Activated naive CD4-positive, alpha-beta T cell treated with anti-CD3 and anti-CD28 coated beads, Interleukin-2, amount 10 ng/mL, durations not matched to agents 7 days and 5 days (primary cell): ENCODE results near the gene GOLGA8Q.
A peak's percentile ranks its signal among the peaks of the same experiment; 100 is the strongest.
"Not testable (repeated sequence)": the region's sequence is repeated elsewhere in the genome, so short reads cannot be mapped to it uniquely, and the experiment has no call there.

Source experiments
- CTCF ChIA-PET: fragments of 350-600 bp; sonication (Branson Sonifier 250); formaldehyde crosslinking; loops from one replicate; lab custom pipeline; 2021; ENCODE audit warnings: antibody characterized with exemption; lab: Charles Lee
- DNase-seq: peaks from one replicate; pipeline ENCODE4 v3.0.0-alpha.2; 2020
- H3K27ac Mint-ChIP-seq: one replicate; pipeline ENCODE4 v1.8.0; 2021; ENCODE audit warnings: mild to moderate bottlenecking, moderate library complexity, mixed read lengths
- H3K27me3 Mint-ChIP-seq: one replicate; pipeline ENCODE4 v1.8.0; 2021; ENCODE audit warnings: mild to moderate bottlenecking, mixed read lengths
- H3K36me3 Mint-ChIP-seq: one replicate; pipeline ENCODE4 v1.8.0; 2021; ENCODE audit warnings: mixed read lengths
- H3K4me1 Mint-ChIP-seq: one replicate; pipeline ENCODE4 v1.8.0; 2021; ENCODE audit warnings: mixed read lengths
- H3K4me3 Mint-ChIP-seq: one replicate; pipeline ENCODE4 v1.8.0; 2021; ENCODE audit warnings: mild to moderate bottlenecking, moderate library complexity, mixed read lengths
- H3K9me3 Mint-ChIP-seq: one replicate; pipeline ENCODE4 v1.8.0; 2021; ENCODE audit warnings: mixed read lengths

GOLGA8Q gene, protein sequence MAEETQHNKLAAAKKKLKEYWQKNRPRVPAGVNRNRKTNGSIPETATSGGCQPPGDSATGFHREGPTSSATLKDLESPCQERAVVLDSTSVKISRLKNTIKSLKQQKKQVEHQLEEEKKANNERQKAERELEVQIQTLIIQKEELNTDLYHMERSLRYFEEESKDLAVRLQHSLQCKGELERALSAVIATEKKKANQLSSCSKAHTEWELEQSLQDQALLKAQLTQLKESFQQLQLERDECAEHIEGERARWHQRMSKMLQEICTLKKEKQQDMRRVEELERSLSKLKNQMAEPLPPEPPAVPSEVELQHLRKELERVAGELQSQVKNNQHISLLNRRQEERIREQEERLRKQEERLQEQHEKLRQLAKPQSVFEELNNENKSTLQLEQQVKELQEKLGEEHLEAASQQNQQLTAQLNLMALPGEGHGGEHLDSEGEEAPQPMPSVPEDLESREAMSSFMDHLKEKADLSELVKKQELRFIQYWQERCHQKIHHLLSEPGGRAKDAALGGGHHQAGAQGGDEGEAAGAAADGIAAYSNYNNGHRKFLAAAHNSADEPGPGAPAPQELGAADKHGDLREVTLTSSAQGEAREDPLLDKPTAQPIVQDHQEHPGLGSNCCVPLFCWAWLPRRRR

DNA sequence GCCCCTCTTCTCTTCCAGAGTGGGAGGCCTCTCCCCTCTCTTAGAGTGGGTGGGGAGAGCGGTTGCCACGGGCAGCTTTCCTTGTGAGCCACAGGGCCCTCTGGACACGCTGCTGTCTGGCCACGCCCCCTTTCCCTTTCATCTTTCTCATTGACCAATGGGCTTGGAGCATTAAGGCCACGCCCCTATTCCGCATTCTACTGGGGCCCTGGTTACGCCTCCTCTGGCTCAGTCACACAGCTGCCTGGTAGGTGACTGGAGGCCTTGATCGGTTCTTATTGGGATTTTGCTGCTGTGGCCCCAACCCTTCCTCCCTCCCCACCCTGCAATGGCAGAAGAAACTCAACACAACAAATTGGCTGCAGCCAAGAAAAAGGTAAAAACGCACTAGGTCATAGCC lies at the start of gene GOLGA8Q:
GOLGA8Q (plus strand) TSS at position 301 of the 400 bp plus-strand sequence; CDS start at position 329, 28 bp downstream.
- H3K9me3 Mint-ChIP-seq, H3K27ac Mint-ChIP-seq, CTCF ChIA-PET, H3K4me3 Mint-ChIP-seq, H3K27me3 Mint-ChIP-seq, H3K4me1 Mint-ChIP-seq, DNase-seq, H3K36me3 Mint-ChIP-seq: not testable (repeated sequence)

DNA sequence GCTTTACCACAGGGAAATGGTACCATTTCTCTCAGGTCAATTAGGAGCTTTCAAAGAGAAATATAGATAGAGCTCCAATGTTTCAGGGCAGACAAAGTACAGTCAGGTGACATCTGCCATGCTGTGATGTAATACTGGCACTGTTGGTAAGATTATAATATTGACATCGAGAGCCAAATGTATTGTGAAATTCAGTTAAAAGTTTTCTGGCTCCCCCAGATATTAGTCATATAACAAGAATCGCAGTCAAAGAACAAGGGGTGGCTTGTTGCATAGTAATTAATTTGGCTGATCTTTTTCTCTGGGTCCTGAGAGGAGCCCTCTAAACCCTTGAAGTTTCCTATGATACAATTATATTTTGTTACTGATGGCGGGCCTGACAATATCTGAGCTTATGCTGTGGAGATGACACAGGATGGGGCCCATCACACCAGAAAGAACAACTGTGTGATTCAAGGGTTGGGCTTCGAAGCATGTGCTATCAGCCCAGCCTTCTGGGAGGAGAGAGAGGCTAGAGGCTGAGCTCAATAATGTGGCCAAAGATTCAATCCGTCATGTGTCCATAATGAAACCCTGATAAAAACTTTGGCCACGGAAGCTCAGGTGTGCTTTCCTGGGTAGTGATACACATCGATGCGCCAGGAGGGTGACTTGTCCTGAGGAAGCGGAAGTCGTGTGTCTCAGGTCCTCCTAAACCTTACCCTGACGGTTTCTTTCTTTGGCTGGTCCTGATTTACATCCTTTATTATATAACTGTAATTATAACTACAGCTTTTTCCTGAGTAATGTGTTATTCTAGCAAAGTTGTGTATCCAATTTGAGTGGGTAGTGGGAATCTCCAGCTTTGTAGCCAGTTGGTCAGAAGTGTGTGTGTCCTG lies 48.7 kb upstream of the GOLGA8Q start:
- H3K9me3 Mint-ChIP-seq: not testable (repeated sequence)

DNA sequence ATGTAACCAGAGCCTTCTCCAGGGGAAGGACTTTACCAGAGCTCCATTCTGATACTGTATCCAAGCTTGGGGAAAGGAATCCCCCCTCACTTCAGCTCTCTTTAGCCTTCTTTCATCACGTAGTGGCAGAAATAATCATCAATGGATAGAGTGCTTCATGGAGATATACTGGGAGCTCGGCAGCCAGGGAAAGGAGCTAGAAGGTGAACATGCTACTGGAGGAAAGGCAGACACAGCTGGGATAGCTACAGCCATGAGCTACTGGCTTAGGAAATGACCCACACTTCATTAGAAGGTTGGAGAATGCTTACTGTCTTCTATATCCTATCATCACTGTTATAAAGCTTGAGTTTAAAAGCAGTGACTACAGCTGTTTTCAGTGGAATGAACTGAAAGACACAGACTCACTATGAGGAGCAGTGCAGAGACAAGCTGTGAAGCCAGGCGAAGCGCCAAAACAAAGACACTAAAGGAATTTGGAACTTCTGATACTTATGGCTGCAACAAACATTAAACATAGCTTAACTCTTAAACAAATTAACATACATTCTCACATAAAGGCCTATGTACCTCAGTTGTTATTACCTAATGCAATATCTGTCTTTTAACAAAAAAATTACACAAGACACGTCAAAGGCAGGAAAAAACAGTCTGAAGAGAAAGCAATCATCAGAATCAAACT lies 47.5 kb upstream of the GOLGA8Q start:
- DNase-seq, CTCF ChIA-PET, H3K36me3 Mint-ChIP-seq, H3K27me3 Mint-ChIP-seq, H3K27ac Mint-ChIP-seq, H3K9me3 Mint-ChIP-seq, H3K4me3 Mint-ChIP-seq, H3K4me1 Mint-ChIP-seq: not testable (repeated sequence)

More for the DNA sequence above, 48.7 kb upstream of the GOLGA8Q start:
- H3K27me3 Mint-ChIP-seq, H3K4me1 Mint-ChIP-seq, H3K36me3 Mint-ChIP-seq, H3K27ac Mint-ChIP-seq, CTCF ChIA-PET, DNase-seq, H3K4me3 Mint-ChIP-seq: not testable (repeated sequence)

DNA sequence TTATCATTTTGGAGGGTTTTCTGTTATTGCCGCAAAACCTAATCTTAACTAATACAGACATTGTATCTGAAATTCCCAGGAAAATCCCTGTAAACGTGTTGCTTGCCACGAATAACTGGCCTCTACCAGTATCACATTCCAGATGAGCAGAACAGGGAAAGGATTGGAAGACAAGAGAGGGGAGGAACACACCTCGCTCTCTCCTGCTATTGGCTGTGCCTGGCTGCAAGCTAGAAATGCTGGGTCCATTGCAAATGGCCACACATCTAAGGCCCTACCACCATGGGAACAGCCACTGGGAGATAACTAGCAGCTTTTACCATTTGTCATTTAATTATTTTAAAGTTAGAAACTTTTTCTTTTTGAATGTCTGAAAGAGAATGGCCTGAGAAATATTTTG lies 37.3 kb upstream of the GOLGA8Q start:
- CTCF ChIA-PET, H3K9me3 Mint-ChIP-seq, H3K4me1 Mint-ChIP-seq, H3K27ac Mint-ChIP-seq, H3K36me3 Mint-ChIP-seq, DNase-seq, H3K4me3 Mint-ChIP-seq, H3K27me3 Mint-ChIP-seq: not testable (repeated sequence)

DNA sequence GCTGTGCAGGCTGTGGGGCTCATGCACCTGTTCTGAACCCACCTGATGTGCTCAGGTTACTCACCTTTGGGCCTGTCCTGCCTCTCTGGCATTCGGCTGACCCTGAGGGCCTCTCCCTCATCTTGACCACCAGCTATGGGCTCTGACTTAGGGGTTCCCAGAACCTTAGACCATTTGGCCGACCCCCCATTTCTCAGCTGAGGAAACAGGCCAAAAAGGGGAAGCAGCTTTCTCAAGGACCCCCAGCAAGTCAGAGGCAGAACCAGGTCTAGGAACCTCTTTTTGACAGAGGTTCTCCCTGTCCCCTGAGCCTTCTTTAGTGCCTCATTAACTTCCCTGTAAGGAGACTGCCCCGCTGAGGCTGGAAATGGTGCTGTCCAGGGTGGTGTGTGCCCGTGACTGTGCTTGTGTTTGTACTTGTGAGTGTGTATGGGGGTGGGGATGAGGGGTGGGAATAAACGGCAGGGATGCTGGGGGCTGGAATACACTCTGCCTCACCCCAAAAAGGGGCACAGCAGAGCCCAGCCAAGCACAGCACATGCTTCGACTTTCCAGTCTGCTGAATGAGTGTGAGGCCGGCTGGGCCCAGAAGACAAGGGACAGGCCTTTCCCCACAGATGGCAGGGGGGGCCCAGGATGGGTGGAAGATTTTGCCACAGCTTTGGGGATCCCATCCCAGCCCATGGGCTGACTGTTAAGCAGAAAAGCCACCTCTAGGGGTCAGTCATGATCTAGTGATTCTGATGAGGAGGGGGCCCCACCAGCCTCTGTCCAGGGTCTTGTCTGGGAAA lies 28.2 kb upstream of the GOLGA8Q start:
- H3K36me3 Mint-ChIP-seq, H3K4me3 Mint-ChIP-seq: not testable (repeated sequence)

DNA sequence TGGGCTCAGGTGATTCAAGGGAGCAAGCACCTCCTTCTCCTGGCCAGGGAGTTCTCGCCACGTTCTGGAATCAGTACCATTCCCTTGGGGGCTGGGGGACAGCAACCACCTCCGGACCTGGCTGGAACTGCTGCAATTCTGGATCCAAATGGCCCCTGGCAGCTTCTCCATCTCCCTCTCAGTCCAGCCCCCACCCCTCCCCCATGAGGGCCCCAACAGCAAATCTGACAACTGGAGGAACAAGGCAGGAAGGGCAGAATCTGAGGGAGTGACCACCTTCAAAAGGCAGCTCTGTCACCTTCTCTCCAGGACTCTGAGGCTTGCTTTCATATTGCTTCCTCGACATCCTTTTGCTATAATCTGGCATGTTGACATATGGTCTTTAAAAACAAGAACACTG lies 25.9 kb upstream of the GOLGA8Q start:
- H3K9me3 Mint-ChIP-seq: not testable (repeated sequence)

More for the DNA sequence above, 28.2 kb upstream of the GOLGA8Q start:
- H3K9me3 Mint-ChIP-seq, DNase-seq, H3K4me1 Mint-ChIP-seq, H3K27me3 Mint-ChIP-seq, H3K27ac Mint-ChIP-seq, CTCF ChIA-PET: not testable (repeated sequence)

DNA sequence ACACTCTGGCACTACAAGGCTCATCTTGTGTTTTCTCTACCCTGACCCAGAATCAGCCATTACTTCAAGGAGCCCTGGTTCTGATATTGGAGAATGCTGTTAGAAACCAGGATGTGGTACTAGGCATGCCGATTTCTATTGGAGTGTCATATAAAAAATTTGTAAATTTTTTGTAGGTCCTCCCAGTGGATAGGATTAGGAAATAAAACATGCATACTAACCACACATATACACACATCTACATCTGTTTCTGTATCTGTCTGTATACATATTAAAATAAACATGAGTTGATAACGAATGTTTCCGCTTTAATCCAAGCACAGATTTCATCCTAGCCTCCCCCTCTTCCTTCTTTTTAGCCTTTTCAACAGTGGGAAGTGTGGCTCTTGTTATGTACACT lies 22.8 kb upstream of the GOLGA8Q start:
- CTCF ChIA-PET, DNase-seq, H3K9me3 Mint-ChIP-seq, H3K36me3 Mint-ChIP-seq, H3K27me3 Mint-ChIP-seq, H3K4me1 Mint-ChIP-seq, H3K27ac Mint-ChIP-seq, H3K4me3 Mint-ChIP-seq: not testable (repeated sequence)

More for the DNA sequence above, 25.9 kb upstream of the GOLGA8Q start:
- H3K27me3 Mint-ChIP-seq, H3K36me3 Mint-ChIP-seq, H3K27ac Mint-ChIP-seq, H3K4me3 Mint-ChIP-seq, DNase-seq, H3K4me1 Mint-ChIP-seq, CTCF ChIA-PET: not testable (repeated sequence)

DNA sequence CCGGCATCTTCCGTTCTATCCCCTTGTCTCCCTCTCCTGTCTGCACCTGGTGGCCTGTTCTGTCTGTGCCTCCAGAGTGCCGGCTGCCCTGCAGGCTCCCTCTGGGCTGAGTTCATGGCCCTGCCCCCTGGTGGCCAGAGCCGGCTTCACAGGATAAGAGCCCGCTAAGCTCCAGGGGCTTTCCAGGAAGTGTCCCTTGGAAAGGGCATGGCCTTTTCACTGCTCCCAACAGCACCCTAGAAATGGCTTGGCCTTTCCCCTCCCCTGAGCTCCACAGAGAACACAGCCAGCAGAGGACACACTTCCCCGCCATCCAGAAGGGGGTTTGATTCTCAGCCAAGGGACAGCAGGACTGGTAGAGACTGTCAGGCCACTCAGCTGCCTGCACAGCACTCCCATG lies 15.1 kb downstream of the GOLGA8Q start:
- H3K4me3 Mint-ChIP-seq, H3K36me3 Mint-ChIP-seq, CTCF ChIA-PET, H3K27me3 Mint-ChIP-seq, H3K27ac Mint-ChIP-seq, H3K4me1 Mint-ChIP-seq, H3K9me3 Mint-ChIP-seq: not testable (repeated sequence)
- DNase-seq: peak; percentile 22

DNA sequence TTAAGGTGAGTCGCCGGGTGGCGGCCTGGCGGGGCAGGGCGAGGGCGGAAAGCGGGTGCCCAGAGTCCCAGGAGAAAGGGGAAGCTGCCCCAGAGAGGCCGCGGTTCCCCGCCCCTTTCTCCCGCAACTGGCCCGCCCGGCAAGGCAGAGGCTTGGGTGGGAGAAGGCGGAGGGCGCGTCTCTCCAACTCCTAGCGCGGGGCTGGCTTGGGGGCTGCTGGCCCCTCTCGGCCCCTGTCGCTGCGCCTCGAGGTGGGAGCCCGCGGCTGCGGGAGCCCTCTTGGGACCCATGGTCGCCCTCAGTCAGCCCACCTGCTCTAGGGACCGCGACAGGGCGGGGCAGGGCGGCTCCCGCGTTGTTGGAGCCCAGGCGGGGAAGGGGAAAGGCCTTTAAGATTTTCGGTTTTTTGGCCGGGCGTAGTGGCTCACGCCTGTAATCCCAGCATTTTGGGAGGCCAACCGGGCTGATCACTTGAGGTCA lies 21.2 kb downstream of the GOLGA8Q start:
- H3K4me1 Mint-ChIP-seq, H3K4me3 Mint-ChIP-seq, H3K9me3 Mint-ChIP-seq, H3K27ac Mint-ChIP-seq, H3K36me3 Mint-ChIP-seq, H3K27me3 Mint-ChIP-seq, CTCF ChIA-PET, DNase-seq: not testable (repeated sequence)

DNA sequence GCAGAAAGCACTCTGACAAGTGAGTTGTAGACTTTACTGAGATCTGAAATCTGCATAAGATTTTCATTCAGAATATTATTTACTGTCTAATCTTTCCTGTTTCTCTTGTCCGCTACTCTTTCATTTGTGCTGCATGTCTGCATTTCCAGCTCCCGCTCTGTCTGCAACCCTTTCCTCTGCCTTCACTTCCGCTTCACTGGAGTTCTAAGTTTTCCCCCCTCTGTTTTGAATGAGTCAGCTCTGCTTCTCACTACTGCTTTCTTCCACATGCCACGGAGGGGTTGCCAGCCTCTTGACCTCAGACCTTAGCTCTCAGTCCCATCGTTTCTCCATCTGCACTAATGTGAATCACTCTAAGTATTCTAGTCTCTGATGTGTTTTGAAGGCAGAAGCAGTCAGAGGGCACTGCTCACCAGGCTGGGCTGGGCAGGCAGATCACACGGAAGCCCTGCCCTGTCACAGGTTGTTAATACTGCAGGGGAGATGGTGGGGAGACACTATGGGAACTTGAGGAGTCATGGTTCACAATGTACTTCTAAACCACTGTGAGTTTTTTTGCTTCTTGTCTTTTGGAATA lies 27.6 kb downstream of the GOLGA8Q start:
- H3K4me1 Mint-ChIP-seq, H3K9me3 Mint-ChIP-seq, CTCF ChIA-PET, H3K36me3 Mint-ChIP-seq, DNase-seq, H3K4me3 Mint-ChIP-seq, H3K27ac Mint-ChIP-seq, H3K27me3 Mint-ChIP-seq: not testable (repeated sequence)

DNA sequence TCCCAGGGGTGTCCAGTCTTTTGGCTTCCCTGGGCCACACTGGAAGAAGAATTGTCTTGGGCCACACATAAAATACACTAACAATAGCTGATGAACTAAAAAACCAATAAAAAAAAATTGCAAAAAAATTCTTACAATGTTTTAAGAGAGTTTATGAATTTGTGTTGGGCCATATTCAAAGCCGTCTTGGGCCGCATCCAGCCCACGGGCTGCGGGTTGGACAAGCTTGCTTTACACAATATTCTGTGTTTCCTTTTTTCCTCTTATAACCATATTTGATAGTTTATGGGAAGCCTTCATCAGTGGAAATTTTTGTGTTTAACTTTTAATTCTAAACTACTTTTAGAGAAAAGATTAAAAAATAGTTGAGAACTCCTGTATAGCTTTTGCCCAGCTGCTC lies 28.9 kb downstream of the GOLGA8Q start:
- H3K4me3 Mint-ChIP-seq, CTCF ChIA-PET, H3K27me3 Mint-ChIP-seq, H3K9me3 Mint-ChIP-seq, H3K36me3 Mint-ChIP-seq, H3K4me1 Mint-ChIP-seq, DNase-seq, H3K27ac Mint-ChIP-seq: not testable (repeated sequence)

DNA sequence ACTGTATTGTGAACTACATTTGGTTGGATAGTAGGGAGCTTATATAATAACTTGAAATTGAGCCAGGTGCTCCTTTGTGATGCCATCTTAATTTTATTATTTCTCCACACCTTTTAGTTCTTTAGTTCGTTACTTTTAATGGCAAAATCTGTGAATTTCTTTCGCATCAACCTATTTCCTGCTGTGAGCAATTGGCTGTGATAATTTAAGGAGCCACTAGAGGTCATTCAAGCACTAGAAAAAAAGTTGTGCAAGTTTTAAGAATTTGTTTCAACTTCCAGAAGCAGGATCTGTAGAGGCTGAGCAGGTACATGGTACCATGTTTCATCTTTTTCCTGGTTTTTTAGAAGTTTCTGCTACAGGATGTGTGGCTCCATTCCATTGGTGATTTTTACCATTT lies 47.1 kb downstream of the GOLGA8Q start:
- H3K9me3 Mint-ChIP-seq, H3K4me1 Mint-ChIP-seq, H3K4me3 Mint-ChIP-seq, H3K36me3 Mint-ChIP-seq, H3K27ac Mint-ChIP-seq, DNase-seq, CTCF ChIA-PET, H3K27me3 Mint-ChIP-seq: not testable (repeated sequence)

DNA sequence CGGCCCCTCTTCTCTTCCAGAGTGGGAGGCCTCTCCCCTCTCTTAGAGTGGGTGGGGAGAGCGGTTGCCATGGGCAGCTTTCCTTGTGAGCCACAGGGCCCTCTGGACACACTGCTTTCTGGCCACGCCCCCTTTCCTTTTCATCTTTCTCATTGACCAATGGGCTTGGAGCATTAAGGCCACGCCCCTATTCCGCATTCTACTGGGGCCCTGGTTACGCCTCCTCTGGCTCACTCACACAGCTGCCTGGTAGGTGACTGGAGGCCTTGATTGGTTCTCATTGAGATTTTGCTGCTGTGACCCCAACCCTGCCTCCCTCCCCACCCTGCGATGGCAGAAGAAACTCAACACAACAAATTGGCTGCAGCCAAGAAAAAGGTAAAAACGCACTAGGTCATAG lies 51.9 kb downstream of the GOLGA8Q start, which contains the start of gene GOLGA8H:
GOLGA8H (plus strand) TSS at position 233 of the 400 bp plus-strand sequence; CDS start at position 331, 98 bp downstream.
- DNase-seq, H3K27ac Mint-ChIP-seq, H3K27me3 Mint-ChIP-seq, H3K4me3 Mint-ChIP-seq, CTCF ChIA-PET, H3K9me3 Mint-ChIP-seq, H3K4me1 Mint-ChIP-seq, H3K36me3 Mint-ChIP-seq: not testable (repeated sequence)
